Skeletal muscle tissue (tissue), 4 donors: ENCODE results near the gene NOP56. TPM values are rescaled to one million over a fixed set of nuclear protein-coding genes. Genes with fewer than 3 reads are reported as not detected.

Experiments
- H3K27ac ChIP-seq: one replicate; pipeline ENCODE4 v1.7.0; 2013; ENCODE audit warnings: mild to moderate bottlenecking, low read depth, low read length, inconsistent platforms
- H3K27me3 ChIP-seq, 3 donors: one replicate each; pipeline ENCODE4 v1.7.0; 2013; ENCODE audit warnings: low read length in 3 of 3; ENCODE audit not compliant: control insufficient read depth in 3 of 3, insufficient read depth in 3 of 3
- H3K36me3 ChIP-seq, 3 donors: one replicate each; pipeline ENCODE4 v1.7.0; 2013; ENCODE audit warnings: low read length in 3 of 3; ENCODE audit not compliant: control insufficient read depth in 3 of 3, insufficient read depth in 3 of 3
- H3K4me1 ChIP-seq, 3 donors: one replicate each; pipeline ENCODE4 v1.7.0; 2013; ENCODE audit warnings: low read length in 3 of 3, mild to moderate bottlenecking in 3 of 3; ENCODE audit not compliant: control insufficient read depth in 3 of 3, insufficient read depth in 3 of 3
- H3K4me3 ChIP-seq, 3 donors: one replicate each; pipeline ENCODE4 v1.7.0; 2013; ENCODE audit warnings: low read length in 3 of 3
- H3K9ac ChIP-seq, 3 donors: one replicate each; pipeline ENCODE4 v1.7.0; 2013; ENCODE audit warnings: low read length in 3 of 3, mild to moderate bottlenecking in 3 of 3, moderate library complexity in 2 of 3, low read depth in 1 of 3
- H3K9me3 ChIP-seq, 3 donors: one replicate each; pipeline ENCODE4 v1.7.0; 2013; ENCODE audit warnings: low read length in 3 of 3; ENCODE audit not compliant: control insufficient read depth in 3 of 3
- total RNA-seq: library from RNA; depleted of rRNA; stranded (reverse); fragments of >200 nt; gene quantifications from one replicate; pipeline ENCODE4 v1.2.3, GENCODE V29; 2014
- donor health status: Osteomylitis.

Gene NOP56
- total RNA-seq, 1 donor from 2014 or later: 103 TPM

GRCh38 chr20:2616634-2617033 is 35.8 kb upstream of the NOP56 start:
- Histone ChIP-seq H3K27ac (no peak overlapping the region), H3K9me3 (peaks cover 0 to 2% (median 0%) of the 10 kb centered on the region in 3 donors), H3K4me3 (no peak overlapping the region), H3K27me3 (peaks cover 4 to 17% (median 5%) of the 10 kb centered on the region in 3 donors), H3K36me3 (no peaks in the 10 kb centered on the region), H3K9ac (no peak overlapping the region), H3K4me1 (no peaks in the 10 kb centered on the region)

GRCh38 chr20:2617099-2617714 is 35.2 kb upstream of the NOP56 start:
- Histone ChIP-seq H3K9ac (no peak overlapping the region), H3K27ac (no peak overlapping the region), H3K27me3 (peaks cover 4 to 17% (median 5%) of the 10 kb centered on the region in 3 donors), H3K4me1 (no peaks in the 10 kb centered on the region), H3K4me3 (no peak overlapping the region), H3K36me3 (no peaks in the 10 kb centered on the region), H3K9me3 (peaks cover 0 to 2% (median 0%) of the 10 kb centered on the region in 3 donors)

DNA sequence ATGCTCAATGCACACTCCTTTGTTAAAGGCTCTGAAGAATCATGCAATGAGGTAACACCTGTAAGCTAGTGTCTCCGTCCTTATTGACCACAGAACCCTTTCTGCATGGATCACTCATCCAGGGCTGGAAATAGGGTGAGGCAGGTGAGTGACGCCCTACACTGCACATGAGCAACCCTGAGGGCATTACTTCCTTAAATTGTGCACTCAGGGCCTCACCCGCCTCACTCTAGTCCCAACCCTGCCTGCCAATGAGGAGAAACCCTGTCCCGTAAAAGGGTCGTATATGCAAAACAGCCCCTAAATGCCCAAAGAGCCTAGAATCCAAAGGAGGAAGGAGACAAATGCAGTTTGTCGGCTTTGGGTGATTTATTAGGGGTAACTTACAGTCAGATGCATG is 33.6 kb upstream of the NOP56 start:
- Histone ChIP-seq H3K9ac (no peak overlapping the region), H3K27ac (no peak overlapping the region), H3K9me3 (peaks cover 0 to 2% (median 0%) of the 10 kb centered on the region in 3 donors), H3K4me1 (no peaks in the 10 kb centered on the region), H3K27me3 (peaks cover 4 to 12% (median 5%) of the 10 kb centered on the region in 3 donors), H3K36me3 (no peaks in the 10 kb centered on the region), H3K4me3 (no peak overlapping the region)

GRCh38 chr20:2619337-2619736 is 33.1 kb upstream of the NOP56 start:
- H3K9ac ChIP-seq: no peak overlapping the region
- no peak overlapping the region for H3K4me3 ChIP-seq
- no peaks in the 10 kb centered on the region for H3K36me3 ChIP-seq
- peaks cover 0 to 2% (median 0%) of the 10 kb centered on the region in 3 donors for H3K9me3 ChIP-seq
- no peak overlapping the region for H3K27ac ChIP-seq
- peaks cover 4 to 12% (median 5%) of the 10 kb centered on the region in 3 donors for H3K27me3 ChIP-seq
- no peaks in the 10 kb centered on the region for H3K4me1 ChIP-seq

DNA sequence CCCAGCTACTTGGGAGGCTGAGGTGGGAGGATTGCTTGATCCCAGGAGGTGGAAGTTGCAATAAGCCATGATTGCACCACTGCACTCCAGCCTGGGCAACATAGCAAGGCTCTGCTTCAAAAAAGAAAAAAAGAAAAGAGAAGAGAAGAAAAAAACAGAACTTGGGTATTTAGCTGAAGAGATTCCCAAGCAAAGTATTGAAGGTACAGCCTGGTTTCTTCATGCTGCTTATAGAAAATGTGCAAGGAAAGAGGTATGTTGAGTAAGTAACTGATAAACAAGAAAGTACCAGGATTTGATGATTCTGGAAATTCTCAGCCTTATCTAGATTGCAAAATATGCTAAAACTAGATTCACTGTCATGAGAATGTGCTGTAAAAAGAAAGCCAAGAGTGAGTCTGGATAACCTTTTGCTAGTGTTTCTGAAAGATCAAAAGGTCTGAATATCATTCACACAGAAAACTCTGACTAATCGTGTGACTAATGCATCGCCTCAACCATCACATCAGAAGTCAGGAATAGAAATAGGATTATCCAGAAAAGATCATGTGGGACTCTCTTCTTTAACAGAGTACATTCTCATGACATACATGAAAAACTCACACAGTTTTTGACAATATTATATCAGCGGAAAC is 32.4 kb upstream of the NOP56 start:
- Histone ChIP-seq H3K27me3 (peaks cover 4 to 12% (median 5%) of the 10 kb centered on the region in 3 donors), H3K36me3 (no peaks in the 10 kb centered on the region), H3K9ac (no peak overlapping the region), H3K4me1 (no peaks in the 10 kb centered on the region), H3K9me3 (peaks cover 0 to 2% (median 0%) of the 10 kb centered on the region in 3 donors), H3K4me3 (no peak overlapping the region), H3K27ac (no peak overlapping the region)

GRCh38 chr20:2624190-2624589 is 28.2 kb upstream of the NOP56 start:
- peak overlapping the region in 1 of 3 donors; percentile 38 for H3K4me3 ChIP-seq
- peaks cover 0 to 4% (median 0%) of the 10 kb centered on the region in 3 donors for H3K9me3 ChIP-seq
- peak overlapping the region; percentile 25 for H3K27ac ChIP-seq
- no peak overlapping the region for H3K9ac ChIP-seq
- H3K27me3 ChIP-seq: peaks cover 0 to under 1% (median 0%) of the 10 kb centered on the region in 3 donors
- H3K36me3 ChIP-seq: no peaks in the 10 kb centered on the region
- no peaks in the 10 kb centered on the region for H3K4me1 ChIP-seq

DNA sequence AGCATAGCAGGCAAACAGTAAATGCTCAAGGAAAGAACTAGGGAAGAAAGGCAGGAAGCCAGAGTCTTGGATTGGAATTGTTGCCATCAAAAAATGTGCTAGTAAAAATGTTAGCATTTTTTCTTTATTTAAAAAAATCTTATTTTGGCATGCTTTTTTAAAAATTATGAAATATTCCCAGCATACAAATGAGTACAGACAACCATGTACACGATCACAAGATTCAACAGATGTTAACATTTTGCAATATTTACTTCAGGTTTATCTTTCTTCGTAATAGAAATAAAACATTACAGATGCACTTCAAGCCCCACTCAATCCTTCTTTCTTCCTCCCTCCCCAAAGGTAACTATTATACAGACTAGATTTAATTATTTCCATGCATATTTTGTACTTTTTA is 27.4 kb upstream of the NOP56 start:
- peaks cover 0 to 4% (median 0%) of the 10 kb centered on the region in 3 donors for H3K9me3 ChIP-seq
- H3K27me3 ChIP-seq: no peaks in the 10 kb centered on the region
- H3K27ac ChIP-seq: no peak overlapping the region

DNA sequence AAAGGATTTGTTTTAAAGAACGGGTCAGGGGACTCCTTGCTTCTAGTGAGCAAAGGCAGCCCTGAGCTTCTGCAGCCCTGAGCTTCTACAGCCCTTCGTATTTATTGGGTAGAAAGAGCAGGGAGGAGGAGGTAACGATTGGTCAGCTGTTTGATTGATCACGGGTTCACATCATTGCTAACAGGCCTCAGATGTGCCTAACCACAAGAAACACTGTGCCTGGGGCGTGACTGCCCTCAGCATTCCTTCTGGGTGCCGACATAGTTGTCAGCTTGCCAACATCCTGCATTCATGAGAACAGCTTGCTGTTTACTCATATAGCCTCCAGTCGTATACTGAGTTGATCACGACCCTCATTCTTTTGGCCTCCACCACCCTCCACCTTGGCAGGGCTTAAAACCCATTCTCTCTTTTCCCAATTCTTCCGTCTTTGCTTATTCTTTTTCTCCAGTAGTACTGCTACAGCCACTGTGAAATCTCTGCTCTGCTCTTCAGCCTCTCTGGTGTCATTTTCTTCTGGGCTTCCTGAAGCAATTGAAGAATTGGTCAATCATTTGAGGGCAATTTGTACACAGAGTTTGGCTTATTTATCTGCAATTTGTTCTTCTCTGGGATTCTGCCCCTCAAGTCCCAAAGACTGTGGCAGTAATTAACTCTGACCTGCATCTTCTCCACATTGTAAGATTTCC is 25.4 kb upstream of the NOP56 start:
- no peak overlapping the region for H3K4me3 ChIP-seq
- H3K27me3 ChIP-seq: no peaks in the 10 kb centered on the region
- no peak overlapping the region for H3K9ac ChIP-seq
- no peaks in the 10 kb centered on the region for H3K36me3 ChIP-seq
- H3K9me3 ChIP-seq: peaks cover 0 to 4% (median 0%) of the 10 kb centered on the region in 3 donors
- H3K27ac ChIP-seq: no peak overlapping the region
- no peaks in the 10 kb centered on the region for H3K4me1 ChIP-seq

More for the DNA sequence above, 27.4 kb upstream of the NOP56 start:
- Histone ChIP-seq H3K36me3 (no peaks in the 10 kb centered on the region), H3K4me3 (no peak overlapping the region), H3K9ac (no peak overlapping the region), H3K4me1 (no peaks in the 10 kb centered on the region)

DNA sequence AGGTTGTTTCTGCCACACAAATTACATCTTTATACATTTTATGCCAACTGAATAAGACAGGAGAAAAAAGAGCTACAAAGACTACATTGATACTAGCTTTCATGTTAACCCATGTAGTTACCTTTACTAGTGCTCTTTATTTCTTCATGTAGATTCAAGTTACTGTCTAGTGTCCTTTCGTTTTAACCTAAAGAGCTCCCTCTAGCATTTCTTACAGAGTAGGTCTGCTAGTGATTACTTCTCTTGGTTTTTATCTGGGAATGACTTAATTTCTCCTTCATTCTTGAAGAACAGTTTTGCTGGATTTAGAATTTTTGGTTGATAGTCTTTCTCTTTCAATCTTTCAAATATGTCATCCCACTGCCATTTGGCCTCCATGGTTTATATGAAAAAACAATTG is 21.2 kb upstream of the NOP56 start:
- Histone ChIP-seq H3K9me3 (peaks cover 0 to 2% (median 0%) of the 10 kb centered on the region in 3 donors), H3K27ac (no peak overlapping the region), H3K4me1 (no peaks in the 10 kb centered on the region), H3K9ac (no peak overlapping the region), H3K27me3 (peaks cover 6 to 12% (median 6%) of the 10 kb centered on the region in 3 donors), H3K36me3 (no peaks in the 10 kb centered on the region), H3K4me3 (no peak overlapping the region)

DNA sequence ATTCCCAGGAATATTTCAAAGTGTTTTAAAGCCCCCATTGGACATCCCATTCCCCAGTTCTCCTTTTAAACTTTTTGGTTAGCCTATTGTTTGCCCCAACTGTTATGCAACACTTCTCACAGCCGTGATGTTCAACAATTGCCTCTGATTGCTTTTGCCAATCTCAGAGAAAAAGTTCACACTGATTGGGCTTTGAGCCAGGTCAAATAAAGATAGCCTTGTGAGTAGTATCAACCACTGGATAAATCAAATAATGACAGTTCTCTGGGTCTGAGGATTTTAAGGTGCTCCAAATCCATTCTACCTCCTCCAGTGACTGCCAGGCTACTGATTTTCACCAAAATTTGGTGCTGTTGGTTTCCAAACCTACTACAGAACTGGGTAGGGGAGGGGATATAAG is 19.1 kb upstream of the NOP56 start:
- Histone ChIP-seq H3K27ac (no peak overlapping the region), H3K4me3 (no peak overlapping the region), H3K27me3 (peaks cover 6 to 12% (median 6%) of the 10 kb centered on the region in 3 donors), H3K9me3 (no peaks in the 10 kb centered on the region), H3K36me3 (no peaks in the 10 kb centered on the region), H3K4me1 (no peaks in the 10 kb centered on the region), H3K9ac (no peak overlapping the region)
